HG02840 (cell line): ENCODE results near the gene CNTN1.
"Not testable (repeated sequence)": the region's sequence is repeated elsewhere in the genome, so short reads cannot be mapped to it uniquely, and the experiment has no call there.

ENCODE experiments used
- ATAC-seq: cut with Tn5 transposase; IDR thresholded peaks from one replicate; pipeline ENCODE4 v1.9.1; 2021; ENCODE audit warnings: mild to moderate bottlenecking, moderate library complexity, moderate number of reproducible peaks; ENCODE audit not compliant: unreplicated experiment, low FRiP score

Gene CNTN1

DNA sequence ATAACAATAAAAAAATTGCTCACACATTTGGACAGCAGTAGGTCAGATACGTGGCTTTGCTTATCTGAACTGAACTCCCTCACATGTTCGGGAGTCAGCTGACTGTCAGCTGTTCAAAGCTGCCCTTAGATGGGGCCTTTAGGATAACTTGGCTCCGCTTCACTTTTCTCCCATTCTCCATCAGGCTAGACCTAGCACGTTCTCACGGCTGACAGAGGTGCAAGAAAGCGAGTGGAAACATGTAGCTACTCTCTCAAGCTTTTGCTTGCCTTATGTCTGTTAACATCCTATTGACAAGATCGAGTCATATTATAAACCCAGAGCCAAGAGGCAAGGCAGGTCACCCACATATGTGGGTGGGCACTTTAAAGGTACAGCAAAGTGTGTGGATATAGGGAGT lies 383.9 kb downstream of the CNTN1 start:
- no peak for ATAC-seq

DNA sequence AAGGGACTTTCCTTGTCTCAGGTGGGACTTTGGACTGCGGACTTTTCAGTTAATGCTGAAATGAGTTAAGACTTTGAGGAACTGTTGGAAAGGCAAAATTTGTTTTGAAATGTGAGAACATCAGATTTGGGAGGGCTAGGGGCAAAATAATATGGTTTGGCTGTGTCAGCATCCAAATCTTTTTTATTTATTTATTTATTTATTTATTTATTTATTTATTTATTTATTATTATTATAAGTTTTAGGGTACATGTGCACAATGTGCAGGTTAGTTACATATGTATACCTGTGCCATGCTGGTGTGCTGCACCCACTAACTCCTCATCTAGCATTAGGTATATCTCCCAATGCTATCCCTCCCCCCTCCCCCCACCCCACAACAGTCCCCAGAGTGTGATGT lies 389.0 kb downstream of the CNTN1 start:
- not testable (repeated sequence) for ATAC-seq

DNA sequence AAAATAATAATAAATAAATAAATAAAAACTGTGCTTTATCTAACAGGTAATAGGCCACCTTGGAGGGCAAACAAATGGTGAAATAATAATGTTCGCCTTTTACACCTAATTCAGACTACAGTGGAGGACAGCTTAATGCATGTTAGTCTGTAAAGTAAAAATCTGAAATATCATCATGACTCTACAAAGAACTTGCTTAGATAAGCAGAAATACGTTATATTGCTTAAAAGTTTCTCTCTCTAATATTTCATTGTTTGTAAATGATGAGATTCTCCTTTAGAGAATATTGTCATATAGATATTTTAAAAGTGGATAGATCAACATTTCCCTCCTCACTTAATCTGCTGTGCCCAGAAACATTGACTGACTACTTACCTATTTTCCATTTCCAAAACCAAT lies 397.2 kb downstream of the CNTN1 start:
- no peak for ATAC-seq

DNA sequence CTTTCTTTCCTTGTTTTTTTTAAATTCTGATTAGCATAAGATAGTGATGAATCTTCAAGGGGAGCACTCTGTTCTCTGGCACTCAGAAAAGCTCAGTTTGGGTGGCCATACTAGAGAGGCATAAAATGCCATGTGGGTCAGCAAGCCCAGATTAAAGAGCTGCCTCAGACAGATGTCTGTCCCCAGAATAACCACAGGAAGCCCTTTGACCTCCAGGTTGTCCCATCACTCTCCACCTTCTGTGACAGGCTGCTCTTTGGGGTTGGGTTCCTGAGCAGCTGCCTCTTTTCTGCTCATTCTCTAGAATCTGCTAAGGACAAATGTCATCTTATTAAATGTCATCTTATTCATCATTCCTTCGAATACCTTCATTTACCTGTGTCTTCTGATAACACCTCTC lies 399.9 kb downstream of the CNTN1 start:
- ATAC-seq, result no peak

DNA sequence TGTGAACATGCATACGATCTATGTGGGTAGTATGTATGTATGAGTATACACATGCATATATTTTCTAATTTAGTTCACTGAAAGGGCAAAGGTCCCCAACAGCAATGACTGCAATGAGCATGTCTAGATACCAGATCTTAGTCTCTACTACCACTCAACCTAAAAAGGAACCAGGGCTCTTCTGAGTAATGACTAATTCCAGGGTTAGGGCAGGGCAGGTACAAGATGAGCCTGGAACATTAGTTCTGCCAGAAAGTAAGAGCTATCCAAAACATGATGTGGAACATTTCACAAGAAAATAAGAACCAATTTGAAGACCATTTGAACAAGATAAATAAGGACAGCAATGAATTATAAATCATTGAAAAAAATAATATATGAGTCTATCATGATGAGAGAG lies 404.6 kb downstream of the CNTN1 start:
- ATAC-seq, result no peak

DNA sequence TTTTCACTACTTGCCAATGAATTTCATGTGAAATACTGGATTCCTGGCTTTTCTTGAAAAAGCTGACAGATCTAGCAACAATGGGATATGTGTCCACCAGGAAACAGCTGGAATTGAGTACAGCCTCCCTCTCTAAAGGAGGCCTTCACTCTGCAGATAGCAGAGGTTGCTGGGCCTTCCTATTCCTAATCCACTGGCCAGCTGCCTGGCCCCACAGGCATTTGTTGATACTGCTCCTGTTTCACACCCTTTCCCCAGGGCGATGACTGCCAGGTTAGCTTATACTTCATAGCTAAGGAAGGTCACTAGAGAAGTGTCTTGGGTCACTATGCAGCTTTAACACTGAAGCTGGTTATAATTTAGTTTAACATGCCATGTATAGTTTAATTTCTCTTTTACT lies 408.3 kb downstream of the CNTN1 start:
- ATAC-seq, result no peak

DNA sequence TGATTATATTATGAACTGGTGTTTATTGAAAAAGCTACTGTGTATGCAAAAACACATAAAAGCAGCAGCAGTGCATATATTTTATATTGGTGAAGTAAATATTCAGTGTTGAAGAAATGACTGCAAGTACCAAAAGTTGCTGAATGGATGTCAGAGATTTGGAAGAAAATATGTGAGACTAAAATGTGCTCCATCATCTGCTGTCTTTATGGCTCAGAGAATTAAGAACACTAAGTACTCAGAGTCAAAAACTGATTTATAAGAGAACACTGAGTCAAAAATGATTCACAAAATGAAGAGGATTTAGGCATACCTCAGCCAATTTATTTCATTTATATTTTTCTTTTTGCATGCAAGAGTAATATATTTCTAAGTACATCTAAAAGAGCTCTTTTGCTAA lies 409.6 kb downstream of the CNTN1 start:
- ATAC-seq, result no peak

DNA sequence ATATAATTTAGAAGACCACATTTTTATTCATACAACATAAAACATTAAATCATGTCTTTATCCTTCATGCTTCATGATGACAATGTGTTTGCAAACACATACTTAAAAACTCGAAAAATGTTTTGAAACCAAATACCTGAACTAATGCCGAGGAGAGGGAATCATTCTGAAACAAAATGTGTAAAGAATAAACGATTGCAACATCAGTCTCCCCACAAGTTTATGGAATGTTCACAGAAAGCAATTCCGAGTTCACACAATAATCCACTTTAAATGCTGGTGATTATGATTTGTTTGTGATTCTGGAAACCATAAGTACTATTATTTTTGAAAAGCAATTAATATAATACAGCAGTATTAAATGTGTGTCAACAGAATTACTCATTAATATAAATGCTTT lies 411.4 kb downstream of the CNTN1 start:
- ATAC-seq, result no peak

DNA sequence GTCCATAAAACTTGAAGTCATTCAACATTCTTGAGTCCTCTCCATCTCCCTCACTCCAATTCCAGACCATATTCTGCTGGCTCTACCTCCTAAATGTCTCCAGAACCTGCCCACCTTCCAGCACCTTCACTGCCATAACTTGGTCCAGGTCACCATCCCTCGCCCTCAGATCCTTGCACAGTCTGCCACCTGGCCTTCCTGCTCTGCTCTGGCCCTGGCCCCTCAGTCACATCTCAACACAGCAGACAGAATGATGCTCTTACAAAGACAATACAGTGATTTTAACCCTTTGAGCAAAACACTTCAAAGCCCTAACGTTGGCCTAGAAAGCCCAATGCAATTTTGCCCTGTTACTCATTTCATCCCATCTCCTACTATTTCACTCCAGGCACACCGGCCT lies 414.1 kb downstream of the CNTN1 start:
- no peak for ATAC-seq

DNA sequence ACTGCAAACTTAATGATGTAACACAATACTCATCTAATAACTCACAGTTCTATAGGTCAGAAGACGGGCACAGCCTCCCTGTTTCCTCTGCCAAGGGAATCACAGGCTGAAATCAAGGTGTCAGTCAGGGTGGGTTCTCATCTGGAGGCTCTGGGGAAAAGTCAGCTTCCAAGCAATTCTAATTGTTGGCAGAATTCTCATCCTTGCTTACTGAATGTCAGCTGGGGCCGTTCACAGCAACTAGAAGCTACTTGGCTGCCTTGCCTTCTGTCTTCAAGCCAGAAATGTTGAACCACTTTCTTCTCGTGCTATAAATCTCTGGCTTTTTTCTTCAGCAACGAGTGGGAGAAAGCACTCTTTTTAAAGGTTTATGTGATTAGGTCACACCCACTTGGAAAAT lies 415.8 kb downstream of the CNTN1 start:
- ATAC-seq, result no peak

DNA sequence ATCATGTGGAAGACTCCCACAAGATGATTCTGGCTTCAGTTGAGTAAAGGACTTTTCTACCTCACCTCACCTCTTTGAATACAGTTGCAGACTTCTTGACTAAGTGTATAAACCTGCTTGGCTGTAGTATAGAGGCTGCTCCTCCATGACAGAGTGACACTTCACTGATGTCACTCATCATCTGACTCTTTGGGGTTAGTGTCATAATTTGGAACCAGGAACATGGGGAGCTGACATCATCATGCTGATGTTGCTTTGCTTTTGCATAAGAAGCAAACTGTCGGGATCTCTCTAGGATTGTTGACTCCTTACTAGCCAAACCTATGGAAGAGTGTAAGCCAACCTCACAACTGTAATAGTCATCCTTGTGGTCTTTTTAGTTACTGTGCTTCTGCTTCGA lies 420.7 kb downstream of the CNTN1 start:
- no peak for ATAC-seq

DNA sequence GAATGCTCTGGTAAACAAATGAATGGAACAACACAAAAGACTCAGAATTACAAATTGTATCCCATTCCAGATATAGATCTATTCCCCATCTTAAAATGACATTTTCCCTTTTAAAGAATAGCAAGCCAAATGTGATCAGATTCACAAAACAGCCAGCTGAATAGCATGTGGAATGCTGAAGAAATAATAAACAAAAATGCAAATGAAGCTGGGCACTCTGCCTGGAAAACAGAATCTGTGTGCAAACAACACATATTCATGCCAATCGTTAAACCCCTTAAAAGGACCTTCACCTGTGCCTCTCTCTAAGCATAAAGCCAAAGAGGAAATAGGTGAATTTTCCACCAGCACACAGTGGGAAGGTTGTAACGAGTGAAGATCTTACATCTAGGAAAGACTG lies 428.0 kb downstream of the CNTN1 start:
- no peak for ATAC-seq

DNA sequence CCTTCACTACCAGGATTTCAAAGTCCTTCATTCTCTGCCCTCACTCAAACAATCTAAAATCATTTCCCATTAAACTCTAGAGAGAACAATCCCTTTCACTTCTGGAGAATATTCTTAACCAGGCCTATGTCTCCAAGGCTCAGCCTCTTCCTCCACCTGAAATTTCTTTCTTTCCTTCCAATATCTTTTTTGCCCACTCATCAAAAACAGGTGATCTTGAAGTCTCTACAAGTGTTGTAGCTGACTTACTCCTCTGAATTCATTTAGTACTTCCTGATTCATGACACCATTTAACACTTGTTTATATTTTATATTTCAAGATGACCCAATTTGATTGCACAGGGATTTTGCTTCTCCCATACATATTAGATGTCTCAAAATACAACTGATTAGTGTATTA lies 429.1 kb downstream of the CNTN1 start:
- no peak for ATAC-seq
